GM23338 (cell line): Measurements from ENCODE around the gene ZBTB20. TPM values are rescaled to one million over a fixed set of nuclear protein-coding genes. Genes with fewer than 3 reads are reported as not detected.

Experiments used
- ATAC-seq: fragments of 200-7000 bp; cut with Tn5 transposase; 3 replicates; pipeline ENCODE4 v1.9.1; 2020
- DNase-seq: peaks from one replicate; pipeline ENCODE4 v3.0.0-alpha.2; 2015; ENCODE audit warnings: low spot score
- H2AFZ ChIP-seq: fragments of 200-600 bp; sonication (generic); 2 replicates; pipeline ENCODE4 v1.8.0; 2016; ENCODE audit warnings: antibody characterized with exemption, mild to moderate bottlenecking, moderate library complexity
- H3F3A ChIP-seq: fragments of 200-600 bp; sonication (generic); replicated peaks from 2 replicates; pipeline ENCODE4 v1.8.0; 2017; ENCODE audit warnings: antibody characterized with exemption, mixed run types, low read depth
- H3K27ac ChIP-seq: fragments of 200-600 bp; sonication (generic); 2 replicates; pipeline ENCODE4 v1.6.1; 2016; ENCODE audit warnings: low read depth
- H3K27me3 ChIP-seq: fragments of 200-600 bp; sonication (generic); 2 replicates; pipeline ENCODE4 v1.8.0; 2016; ENCODE audit warnings: mild to moderate bottlenecking, mixed run types, moderate library complexity; ENCODE audit not compliant: insufficient read depth
- H3K36me3 ChIP-seq: fragments of 200-600 bp; sonication (generic); 2 replicates; pipeline ENCODE4 v1.8.0; 2016; ENCODE audit warnings: mild to moderate bottlenecking; ENCODE audit not compliant: insufficient read depth
- H3K4me1 ChIP-seq: fragments of 200-600 bp; sonication (generic); 2 replicates; pipeline ENCODE4 v1.8.0; 2016; ENCODE audit warnings: mild to moderate bottlenecking, moderate library complexity; ENCODE audit not compliant: insufficient read depth
- H3K4me2 ChIP-seq: fragments of 200-600 bp; sonication (generic); 2 replicates; pipeline ENCODE4 v1.7.1; 2017; ENCODE audit warnings: mixed run types
- H3K4me3 ChIP-seq: fragments of 200-600 bp; sonication (generic); 2 replicates; pipeline ENCODE4 v1.6.1; 2016; ENCODE audit warnings: mixed run types
- H3K79me2 ChIP-seq: fragments of 200-600 bp; sonication (generic); replicated peaks from 2 replicates; pipeline ENCODE4 v1.8.0; 2017; ENCODE audit warnings: mild to moderate bottlenecking; ENCODE audit not compliant: insufficient read depth
- H3K9me2 ChIP-seq: fragments of 200-600 bp; sonication (generic); 2 replicates; pipeline ENCODE4 v1.8.0; 2017; ENCODE audit not compliant: insufficient read depth
- H4K20me1 ChIP-seq: fragments of 200-600 bp; sonication (generic); replicated peaks from 2 replicates; pipeline ENCODE4 v1.8.0; 2017; ENCODE audit warnings: mild to moderate bottlenecking; ENCODE audit not compliant: insufficient read depth
- H3K27ac Mint-ChIP-seq: 2 replicates; pipeline ENCODE4 v1.8.0; 2020; ENCODE audit warnings: inconsistent platforms, mild to moderate bottlenecking, moderate library complexity, mixed read lengths
- H3K27me3 Mint-ChIP-seq: 3 replicates; pipeline ENCODE4 v1.8.0; 2022; ENCODE audit warnings: low read depth, mild to moderate bottlenecking, moderate library complexity, mixed read lengths, inconsistent platforms; ENCODE audit not compliant: insufficient read depth, poor library complexity
- H3K36me3 Mint-ChIP-seq: 3 replicates; pipeline ENCODE4 v1.8.0; 2021; ENCODE audit warnings: low read depth, mild to moderate bottlenecking, inconsistent platforms, moderate library complexity, mixed read lengths
- H3K4me1 Mint-ChIP-seq: 3 replicates; pipeline ENCODE4 v1.8.0; 2020; ENCODE audit warnings: mild to moderate bottlenecking, inconsistent platforms, mixed read lengths
- H3K4me3 Mint-ChIP-seq: 3 replicates; pipeline ENCODE4 v1.8.0; 2021; ENCODE audit warnings: moderate library complexity, mild to moderate bottlenecking, inconsistent platforms, mixed read lengths
- H3K9me3 Mint-ChIP-seq: 3 replicates; pipeline ENCODE4 v1.8.0; 2020; ENCODE audit warnings: moderate library complexity, mild to moderate bottlenecking, inconsistent platforms, mixed read lengths
- CREB1 ChIP-seq: fragments of 250-450 bp; sonication (Bioruptor Pico); IDR thresholded peaks from 2 replicates; pipeline ENCODE4 v1.5.0; 2020; ENCODE audit warnings: low read depth, mild to moderate bottlenecking, moderate library complexity
- CTCF ChIP-seq, 2 experiments: fragments of 200-600 bp in 1 of 2; sonication (generic) in 1 of 2; conservative IDR thresholded peaks; 2 replicates each; pipeline versions ENCODE4 v1.5.1 to v1.6.1; 2016 to 2017; ENCODE audit warnings: antibody characterized with exemption in 2 of 2, low read depth in 2 of 2, mild to moderate bottlenecking in 2 of 2, moderate library complexity in 1 of 2
- ETS1 ChIP-seq: IDR thresholded peaks from 2 replicates; pipeline ENCODE4 v1.6.1; 2016; ENCODE audit warnings: antibody characterized with exemption
- EZH2phosphoT487 ChIP-seq: fragments of 200-600 bp; sonication (generic); IDR thresholded peaks from one replicate; pipeline ENCODE4 v1.8.1; 2018; ENCODE audit warnings: antibody characterized with exemption; ENCODE audit not compliant: unreplicated experiment
- JUNB ChIP-seq: IDR thresholded peaks from one replicate; pipeline ENCODE4 v1.6.1; 2016; ENCODE audit warnings: antibody characterized with exemption; ENCODE audit not compliant: unreplicated experiment
- POLR2AphosphoS5 ChIP-seq: IDR thresholded peaks from 2 replicates; pipeline ENCODE4 v1.6.1; 2016; ENCODE audit warnings: antibody characterized with exemption, low read depth
- REST ChIP-seq: IDR thresholded peaks from one replicate; pipeline ENCODE4 v1.6.1; 2018; ENCODE audit warnings: antibody characterized with exemption; ENCODE audit not compliant: unreplicated experiment
- STAT1 ChIP-seq: IDR thresholded peaks from one replicate; pipeline ENCODE4 v1.6.1; 2016; ENCODE audit warnings: antibody characterized with exemption; ENCODE audit not compliant: unreplicated experiment
- ZNF331 ChIP-seq: fragments of 250-450 bp; sonication (Bioruptor Pico); IDR thresholded peaks from 2 replicates; pipeline ENCODE4 v1.5.0; 2020; ENCODE audit warnings: low read depth, mild to moderate bottlenecking, moderate library complexity
- polyA plus RNA-seq: library from polyadenylated mRNA; unstranded; fragments of >200 nt; fragmentation: Nextera tagmentation; extraction: Ambion mirVana; gene quantifications from 2 replicates; pipeline ENCODE4 v1.2.1, GENCODE V29; 2016
- total RNA-seq: library from RNA; depleted of rRNA; stranded (reverse); fragments of >200 nt; shearing (Covaris generic); gene quantifications from 2 replicates; pipeline ENCODE4 v1.2.3, GENCODE V29; 2014

ZBTB20 gene
- total and polyA plus RNA-seq, 2 experiments from 2014 or later = 2.0 to 3.3 TPM

DNA sequence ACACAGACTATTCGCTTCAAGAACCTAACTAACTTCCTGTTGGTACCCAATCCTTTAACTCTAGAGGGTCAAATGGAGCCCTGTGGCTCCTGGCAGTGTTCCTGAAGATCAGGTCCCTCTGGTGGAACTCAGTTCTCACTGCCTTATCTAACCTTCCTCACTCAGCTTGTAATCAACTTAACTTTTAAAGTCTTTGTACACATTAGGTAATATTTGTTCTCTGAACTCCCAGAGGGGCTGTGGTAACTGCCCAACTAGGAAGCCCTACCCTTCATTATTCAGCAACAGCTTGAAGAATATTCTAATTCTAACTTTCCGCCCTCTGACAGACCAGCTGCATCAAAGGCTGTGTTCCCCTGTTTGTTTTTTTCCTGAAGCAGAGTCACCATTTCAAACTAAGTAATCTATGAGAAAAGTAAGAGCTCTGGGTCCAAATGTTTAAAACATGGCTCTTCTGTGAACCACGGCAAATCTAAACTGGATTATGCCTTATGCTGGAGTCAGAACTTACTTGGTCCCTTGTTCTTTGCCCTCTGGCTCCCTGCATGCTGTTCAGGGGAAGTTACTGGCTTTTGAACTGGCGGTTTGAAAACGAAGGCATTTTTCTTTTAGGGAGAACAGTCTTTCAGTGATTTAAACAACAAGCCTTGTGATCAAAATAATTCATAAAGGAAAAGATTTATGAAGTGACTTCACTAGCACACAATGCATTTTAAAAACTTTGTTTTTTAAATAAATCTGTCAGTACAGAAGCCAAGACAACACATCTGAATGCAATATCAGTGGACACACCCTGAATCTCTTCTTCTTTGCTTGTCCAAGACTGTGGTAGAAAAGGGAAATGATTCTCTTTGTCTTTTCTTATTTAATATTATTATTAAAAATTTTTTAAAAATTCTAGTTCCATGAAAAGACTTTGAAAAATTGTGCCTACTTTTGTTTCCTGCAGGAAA lies 487.7 kb downstream of the ZBTB20 start (continued):
- TF ChIP-seq CTCF (conservative IDR thresholded peaks at IDR 0.05; ENCODE audit: low read depth in 2 of 2) (no peak), POLR2AphosphoS5 (no peak)

DNA sequence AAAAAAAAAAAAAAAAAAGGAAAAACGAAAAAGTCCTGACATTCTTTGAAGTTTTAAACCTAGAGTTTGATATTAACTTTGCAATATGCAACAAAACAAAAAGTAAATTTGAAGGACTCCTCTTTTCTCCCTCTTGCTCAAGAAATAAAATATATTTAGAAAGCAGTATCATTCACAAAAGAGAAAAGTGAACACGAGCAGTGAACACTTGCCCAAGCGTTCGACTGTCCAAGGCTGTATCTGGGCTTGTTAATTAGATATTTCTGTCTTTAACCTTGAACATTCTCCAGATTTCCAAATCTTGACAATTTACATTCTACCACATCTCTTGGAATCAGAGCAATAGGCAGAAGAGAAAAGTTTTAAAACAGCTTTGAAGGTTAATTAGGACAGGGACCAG lies 495.5 kb downstream of the ZBTB20 start:
- H4K20me1 ChIP-seq = no peaks in the 10 kb centered on the region
- DNase-seq = no peak
- no peaks in the 10 kb centered on the region for H3K79me2 ChIP-seq
- 0 out of 3 replicates have a peak, but pooled peaks cover 3% of the 10 kb centered on the region for H3K9me3 Mint-ChIP-seq
- 0 out of 2 replicates have a peak overlapping the region, but pooled peaks have one; percentile 28 for H3K27ac Mint-ChIP-seq
- no peaks in the 10 kb centered on the region for H3K27me3 ChIP-seq
- H3K4me2 ChIP-seq = no peak overlapping the region
- H3K4me3 ChIP-seq = no peak overlapping the region
- H3K4me3 Mint-ChIP-seq = no peak overlapping the region
- no peaks in the 10 kb centered on the region for H3K27me3 Mint-ChIP-seq
- no peak for TF ChIP-seq JUNB
- no peak for TF ChIP-seq ZNF331 (CRISPR knock-in tag)
- no peak for TF ChIP-seq STAT1
- H3K36me3 Mint-ChIP-seq = peaks cover 3% of the 10 kb centered on the region; the same call in 1 of the 3 replicates
- H3K4me1 ChIP-seq = no peaks in the 10 kb centered on the region
- H3K36me3 ChIP-seq = no peaks in the 10 kb centered on the region
- H3K27ac ChIP-seq = no peak overlapping the region
- ATAC-seq = no peak
- H3F3A ChIP-seq = no peaks in the 10 kb centered on the region
- H2AFZ ChIP-seq = no peak overlapping the region
- no peaks in the 10 kb centered on the region for H3K9me2 ChIP-seq
- H3K4me1 Mint-ChIP-seq = no peaks in the 10 kb centered on the region

DNA sequence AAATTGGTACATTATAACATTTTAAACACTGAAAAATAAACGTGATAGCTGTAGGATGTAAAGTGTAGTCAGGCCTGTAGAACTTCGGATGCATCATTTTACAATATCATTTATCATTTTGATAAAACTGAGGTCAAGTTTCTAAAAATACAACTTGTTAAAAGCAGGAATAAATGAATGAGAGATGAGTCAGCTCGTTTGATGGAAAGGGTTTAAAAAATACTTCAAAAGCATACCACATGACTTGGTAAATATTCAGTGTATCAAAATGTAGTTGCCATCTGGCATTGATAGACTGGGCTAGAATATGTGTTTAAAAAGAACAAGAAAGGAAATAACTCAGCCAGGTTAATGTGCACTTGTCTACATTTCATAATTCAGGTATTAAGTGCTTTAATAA lies 496.3 kb downstream of the ZBTB20 start:
- Histone ChIP-seq H3K27ac (no peak overlapping the region), H2AFZ (no peak overlapping the region), H3K9me2 (no peaks in the 10 kb centered on the region), H3K79me2 (no peaks in the 10 kb centered on the region), H3K4me3 (no peak overlapping the region), H3K27me3 (no peaks in the 10 kb centered on the region), H4K20me1 (no peaks in the 10 kb centered on the region), H3K36me3 (no peaks in the 10 kb centered on the region), H3K4me2 (no peak overlapping the region), H3F3A (no peaks in the 10 kb centered on the region), H3K4me1 (no peaks in the 10 kb centered on the region)
- Mint-ChIP-seq H3K4me3 (no peak overlapping the region), H3K27ac (peak overlapping the region; percentile 82), H3K36me3 (peaks cover 3% of the 10 kb centered on the region; the same call in 1 of the 3 replicates), H3K4me1 (no peaks in the 10 kb centered on the region), H3K27me3 (no peaks in the 10 kb centered on the region), H3K9me3 (0 out of 3 replicates have a peak, but pooled peaks cover 3% of the 10 kb centered on the region)
- DNase-seq (no peak), ATAC-seq (no peak)
- TF ChIP-seq EZH2phosphoT487 (no peak), REST (no peak), ETS1 (no peak), POLR2AphosphoS5 (no peak), CREB1 (CRISPR knock-in tag) (no peak)
